ENCODE results near the gene GATAD2B. TPM values are rescaled to one million over a fixed set of nuclear protein-coding genes. Genes with fewer than 3 reads are reported as not detected.

The GATAD2B gene
- total and polyA plus RNA-seq, 10 donors, result 3.7 to 68.1 (median 47.6) TPM

GRCh38 chr1:153831026-153831425 lies 91.7 kb downstream of the GATAD2B start:
- Histone ChIP-seq H3K27me3 (replicated peaks in 1 of 7) (no peaks in the 10 kb centered on the region), H3K36me3 (peaks cover 0 to 59% (median 19%) of the 10 kb centered on the region in 6 donors), H3K4me3 (no peak overlapping the region), H3K4me1 (peaks cover 0 to 35% (median 11%) of the 10 kb centered on the region in 6 donors), H3K9me3 (no peaks in the 10 kb centered on the region), H3K27ac (no peak overlapping the region)
- intact Hi-C loops (cut with DNase I; ENCODE audit: low total_unique reads), result no loop called here
- 87 to 96% (median 91%) methylated on average over 2 of the region's 2 CpGs for WGBS, 5 donors
- no peak for DNase-seq
- TF ChIP-seq POLR2A (IDR thresholded peaks at IDR 0.05) (no peak), POLR2AphosphoS5 (IDR thresholded peaks at IDR 0.05) (no peak), CTCF (IDR thresholded peaks at IDR 0.05 in 8 of 11, conservative IDR thresholded peaks at IDR 0.05 in 3 of 11) (no peak)

GRCh38 chr1:153827168-153827964 lies 95.4 kb downstream of the GATAD2B start:
- Histone ChIP-seq H3K4me3 (no peak overlapping the region), H3K36me3 (peaks cover 0 to 79% (median 27%) of the 10 kb centered on the region in 6 donors), H3K27ac (no peak overlapping the region), H3K9me3 (no peaks in the 10 kb centered on the region), H3K4me1 (peaks cover 0 to 25% (median 0%) of the 10 kb centered on the region in 6 donors), H3K27me3 (replicated peaks in 1 of 7) (no peaks in the 10 kb centered on the region)
- no peak for DNase-seq
- intact Hi-C loops (cut with DNase I; ENCODE audit: low total_unique reads), result no loop called here
- 91 to 96% (median 92%) methylated on average over 6 of the region's 6 CpGs for WGBS, 5 donors
- TF ChIP-seq POLR2AphosphoS5 (IDR thresholded peaks at IDR 0.05), result no peak
- no peak for TF ChIP-seq POLR2A (IDR thresholded peaks at IDR 0.05)
- TF ChIP-seq CTCF (IDR thresholded peaks at IDR 0.05 in 8 of 11, conservative IDR thresholded peaks at IDR 0.05 in 3 of 11), result no peak

- intact Hi-C loops (cut with DNase I; ENCODE audit: low total_unique reads), result no loop called here
- no peak overlapping the region for H3K4me3 ChIP-seq
- 90 to 97% (median 96%) methylated on average over 2 of the region's 2 CpGs for WGBS, 5 donors
- peaks cover 0 to 77% (median 48%) of the 10 kb centered on the region in 6 donors for H3K36me3 ChIP-seq
- DNase-seq, result no peak
- H3K27me3 ChIP-seq (replicated peaks in 1 of 7), result no peaks in the 10 kb centered on the region
- peaks cover 0 to 29% (median 2%) of the 10 kb centered on the region in 6 donors for H3K4me1 ChIP-seq
- H3K9me3 ChIP-seq, result no peaks in the 10 kb centered on the region
- no peak overlapping the region for H3K27ac ChIP-seq
- TF ChIP-seq POLR2A (IDR thresholded peaks at IDR 0.05) (no peak), CTCF (IDR thresholded peaks at IDR 0.05 in 8 of 11, conservative IDR thresholded peaks at IDR 0.05 in 3 of 11) (no peak), POLR2AphosphoS5 (IDR thresholded peaks at IDR 0.05) (no peak)
Measured at GRCh38 chr1:153818876-153819275, 103.9 kb downstream of the GATAD2B start.

GRCh38 chr1:153816283-153816889 lies 106.4 kb downstream of the GATAD2B start:
- no peak overlapping the region for H3K4me3 ChIP-seq
- no peaks in the 10 kb centered on the region for H3K9me3 ChIP-seq
- WGBS, 5 donors, result 93 to 97% (median 95%) methylated on average over 13 of the region's 13 CpGs
- intact Hi-C loops (cut with DNase I; ENCODE audit: low total_unique reads), result no loop called here
- H3K4me1 ChIP-seq, result peaks cover 0 to 17% (median under 1%) of the 10 kb centered on the region in 6 donors
- no peaks in the 10 kb centered on the region for H3K27me3 ChIP-seq (replicated peaks in 1 of 7)
- TF ChIP-seq CTCF (IDR thresholded peaks at IDR 0.05 in 8 of 11, conservative IDR thresholded peaks at IDR 0.05 in 3 of 11) (no peak), POLR2A (IDR thresholded peaks at IDR 0.05) (no peak), POLR2AphosphoS5 (IDR thresholded peaks at IDR 0.05) (no peak)
- H3K36me3 ChIP-seq, result peaks cover 0 to 84% (median 72%) of the 10 kb centered on the region in 6 donors
- no peak for DNase-seq
- H3K27ac ChIP-seq, result no peak overlapping the region
